ENCODE results near the gene SPRED1.

Gene SPRED1

DNA sequence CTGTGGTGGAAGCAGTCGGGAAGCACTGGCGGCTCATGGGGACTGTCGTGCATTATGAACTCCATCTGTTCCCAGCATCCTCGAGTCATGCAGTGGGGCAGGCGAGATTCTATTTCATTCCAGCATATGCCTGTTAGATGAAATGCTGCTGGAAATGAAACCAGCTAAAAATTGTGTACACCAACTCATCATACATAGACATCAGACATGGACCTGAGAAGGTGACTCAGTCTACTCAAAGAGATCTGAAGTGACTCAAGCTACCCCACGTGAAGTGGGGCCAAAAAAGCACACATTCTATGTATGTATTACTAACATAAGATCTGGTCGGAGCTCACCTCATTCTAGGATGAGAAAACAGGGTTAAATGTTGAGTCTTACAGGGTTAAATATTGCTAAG lies 153.8 kb downstream of the SPRED1 start:
- no peaks in the 10 kb centered on the region for H3K4me1 ChIP-seq (ENCODE audit: control insufficient read depth, low read depth, low read length)
- no peak overlapping the region for H2AK5ac ChIP-seq (ENCODE audit: low read length)
- H2BK15ac ChIP-seq (replicated peaks; ENCODE audit: low read depth): no peak overlapping the region
- H2BK120ac ChIP-seq (ENCODE audit: low read depth, low read length): no peak overlapping the region
- no peak overlapping the region for H2BK5ac ChIP-seq (ENCODE audit: low read length)
- H3K23ac ChIP-seq (ENCODE audit: low read length): no peak overlapping the region
- no peak overlapping the region for H3K4me3 ChIP-seq (ENCODE audit: low read length)
- H4K5ac ChIP-seq (ENCODE audit: low read length): no peak overlapping the region
- no peak overlapping the region for H3K56ac ChIP-seq (ENCODE audit: low read length)
- WGBS (ENCODE audit: extremely low coverage, insufficient coverage, low lambda C conversion rate): no CpG with 5 or more reads among the region's 7 CpGs
- H3K27ac ChIP-seq (ENCODE audit: low read depth, low read length): no peak overlapping the region
- no peaks in the 10 kb centered on the region for H3K79me2 ChIP-seq (ENCODE audit: control insufficient read depth, insufficient read depth, low read length)
- no peaks in the 10 kb centered on the region for H3K27me3 ChIP-seq (ENCODE audit: insufficient read depth, low read length, poor library complexity)
- no peak overlapping the region for H3K4me2 ChIP-seq (ENCODE audit: low read length)
- H3K4ac ChIP-seq (ENCODE audit: low read depth, low read length): no peak overlapping the region
- H3K18ac ChIP-seq (ENCODE audit: low read length): no peak overlapping the region
- DNase-seq: no peak
- H4K8ac ChIP-seq (ENCODE audit: low read depth, low read length): no peak overlapping the region
- H3K36me3 ChIP-seq (ENCODE audit: control insufficient read depth, insufficient read depth, low read length): no peaks in the 10 kb centered on the region
- no peak overlapping the region for H3K9ac ChIP-seq (ENCODE audit: low read length)
- no peaks in the 10 kb centered on the region for H3K79me1 ChIP-seq (ENCODE audit: low read length)
